Erythroblast (primary cell): ENCODE data around the gene TRIM50.
"Not testable (repeated sequence)": the region's sequence is repeated elsewhere in the genome, so short reads cannot be mapped to it uniquely, and the experiment has no call there.

Source experiments
- GATA1 ChIP-seq: IDR thresholded peaks from 2 replicates; pipeline ENCODE4 v1.6.1; 2011; ENCODE audit warnings: low read depth, mild to moderate bottlenecking, control low read depth, low read length, moderate library complexity
- POLR2A ChIP-seq: IDR thresholded peaks from 2 replicates; pipeline ENCODE4 v1.6.1; 2011; ENCODE audit warnings: mild to moderate bottlenecking, low read length

DNA sequence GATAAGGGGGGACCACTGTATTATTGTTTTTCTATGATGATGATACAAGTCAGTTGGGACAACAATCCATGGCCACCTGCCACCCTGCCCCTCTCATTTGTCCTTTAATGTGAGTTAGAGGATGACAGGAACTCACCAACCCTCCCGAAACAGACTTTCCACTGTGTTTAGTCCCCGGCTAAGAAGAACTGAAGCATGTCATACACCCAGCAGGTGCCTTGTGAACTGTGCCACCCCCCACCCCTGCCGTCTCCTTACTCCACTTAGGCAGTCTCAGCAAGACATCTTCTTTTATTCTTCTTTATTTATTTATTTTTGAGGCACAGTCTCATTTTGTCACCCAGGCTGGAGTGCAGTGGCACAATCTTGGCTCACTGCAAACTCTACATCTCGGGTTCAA is 60.1 kb downstream of the TRIM50 start:
- not testable (repeated sequence) for TF ChIP-seq POLR2A, GATA1
